Right atrium auricular region (tissue), 2 donors: Measurements from ENCODE around the gene ZNF141. TPM values are rescaled to one million over a fixed set of nuclear protein-coding genes. Genes with fewer than 3 reads are reported as not detected.

Experiments used
- DNase-seq: peaks from one replicate; pipeline ENCODE4 v3.0.0-alpha.2; 2019; ENCODE audit warnings: low spot score
- H3K27ac ChIP-seq, 2 donors: fragments of 200-600 bp; sonication (generic); 1 replicate in 1 of 2; 2 replicates in 1 of 2; pipeline ENCODE4 v1.5.1; 2016 to 2019
- H3K27me3 ChIP-seq, 2 donors: fragments of 200-600 bp; sonication (generic); one replicate each; pipeline versions ENCODE4 v1.5.1 to v1.6.0; 2017 to 2019
- H3K36me3 ChIP-seq: fragments of 200-600 bp; sonication (generic); one replicate; pipeline ENCODE4 v1.5.1; 2016
- H3K4me1 ChIP-seq, 2 donors: fragments of 200-600 bp; sonication (generic); one replicate each; pipeline versions ENCODE4 v1.5.1 to v1.6.0; 2017 to 2019
- H3K4me3 ChIP-seq, 2 donors: fragments of 200-600 bp; sonication (generic); 1 replicate in 1 of 2; 2 replicates in 1 of 2; pipeline ENCODE4 v1.5.1; 2017 to 2019; ENCODE audit warnings: mild to moderate bottlenecking in 1 of 2, moderate library complexity in 1 of 2
- H3K9me3 ChIP-seq, 2 donors: fragments of 200-600 bp; sonication (generic); one replicate each; pipeline ENCODE4 v1.5.1; 2019
- total RNA-seq, 2 donors: library from RNA; depleted of rRNA; stranded (reverse); fragments of >200 nt; gene quantifications; one replicate each; pipeline ENCODE4 v1.1.0, GENCODE V29; 2016
- TF ChIP-seq, protein P1 (sequence below), 2 donors: fragments of 200-600 bp; sonication (generic); IDR thresholded peaks; one replicate each; pipeline ENCODE4 v1.5.1; 2019; ENCODE audit warnings: antibody characterized with exemption in 2 of 2

The ZNF141 gene
- total RNA-seq, 2 donors from 2014 or later = 5.2 to 7.6 TPM

DNA sequence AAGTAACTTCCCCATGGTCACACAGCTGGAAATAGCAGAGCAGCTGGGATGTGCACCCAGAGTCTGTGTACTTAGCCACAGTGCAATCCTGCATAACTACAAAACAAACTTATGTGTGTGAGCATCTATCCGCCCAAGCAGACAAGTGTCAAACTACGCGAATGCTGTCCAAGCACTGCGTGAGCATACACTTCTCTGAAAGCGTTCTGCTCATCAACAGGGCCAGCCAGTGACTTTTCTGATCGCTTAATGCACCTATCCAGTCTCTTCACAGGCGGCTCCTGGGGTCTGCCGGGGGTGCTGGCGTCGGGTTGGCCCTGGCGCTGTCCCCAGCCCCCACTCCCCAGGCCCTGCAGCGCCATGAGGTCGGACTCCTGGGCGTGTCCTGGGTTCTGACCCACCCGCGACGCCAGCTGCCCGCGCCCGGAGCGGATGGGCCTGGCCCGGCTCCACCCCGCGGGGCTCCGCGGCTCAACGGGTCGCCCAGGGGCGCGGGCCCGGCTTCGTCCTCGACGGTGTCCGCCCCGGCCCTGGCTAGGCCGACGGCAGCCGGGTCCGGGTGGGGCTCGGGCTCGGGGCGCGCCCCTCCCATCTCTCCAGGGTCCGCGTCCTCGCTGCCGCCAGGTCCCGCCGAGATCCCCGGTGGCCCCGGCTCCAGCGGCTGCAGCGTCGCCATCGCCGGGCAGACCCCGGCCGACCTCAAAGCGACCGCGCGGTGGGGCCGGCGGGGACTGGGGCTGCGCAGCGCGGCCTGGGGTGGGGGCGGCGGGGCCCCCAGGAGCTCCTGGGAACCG lies 1.3 kb upstream of the ZNF141 start:
- no peak for DNase-seq
- Histone ChIP-seq H3K4me1 (peaks cover 0 to 29% of the 10 kb centered on the region in 2 donors), H3K36me3 (no peaks in the 10 kb centered on the region), H3K27me3 (no peaks in the 10 kb centered on the region), H3K9me3 (no peaks in the 10 kb centered on the region), H3K4me3 (peak overlapping the region; percentile 97 to 98), H3K27ac (peak overlapping the region; percentile 93 to 97)
- TF ChIP-seq, protein P1, sequence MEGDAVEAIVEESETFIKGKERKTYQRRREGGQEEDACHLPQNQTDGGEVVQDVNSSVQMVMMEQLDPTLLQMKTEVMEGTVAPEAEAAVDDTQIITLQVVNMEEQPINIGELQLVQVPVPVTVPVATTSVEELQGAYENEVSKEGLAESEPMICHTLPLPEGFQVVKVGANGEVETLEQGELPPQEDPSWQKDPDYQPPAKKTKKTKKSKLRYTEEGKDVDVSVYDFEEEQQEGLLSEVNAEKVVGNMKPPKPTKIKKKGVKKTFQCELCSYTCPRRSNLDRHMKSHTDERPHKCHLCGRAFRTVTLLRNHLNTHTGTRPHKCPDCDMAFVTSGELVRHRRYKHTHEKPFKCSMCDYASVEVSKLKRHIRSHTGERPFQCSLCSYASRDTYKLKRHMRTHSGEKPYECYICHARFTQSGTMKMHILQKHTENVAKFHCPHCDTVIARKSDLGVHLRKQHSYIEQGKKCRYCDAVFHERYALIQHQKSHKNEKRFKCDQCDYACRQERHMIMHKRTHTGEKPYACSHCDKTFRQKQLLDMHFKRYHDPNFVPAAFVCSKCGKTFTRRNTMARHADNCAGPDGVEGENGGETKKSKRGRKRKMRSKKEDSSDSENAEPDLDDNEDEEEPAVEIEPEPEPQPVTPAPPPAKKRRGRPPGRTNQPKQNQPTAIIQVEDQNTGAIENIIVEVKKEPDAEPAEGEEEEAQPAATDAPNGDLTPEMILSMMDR (IDR thresholded peaks at IDR 0.05) = no peak

GRCh38 chr4:336893-337142 lies 796 bp upstream of the ZNF141 start:
- no peak for DNase-seq
- H3K36me3 ChIP-seq = no peaks in the 10 kb centered on the region
- no peaks in the 10 kb centered on the region for H3K9me3 ChIP-seq
- peak overlapping the region; percentile 93 to 97 for H3K27ac ChIP-seq
- H3K27me3 ChIP-seq = no peaks in the 10 kb centered on the region
- peak overlapping the region; percentile 97 to 98 for H3K4me3 ChIP-seq
- TF ChIP-seq, protein P1 (IDR thresholded peaks at IDR 0.05) = no peak
- H3K4me1 ChIP-seq = peaks cover 0 to 29% of the 10 kb centered on the region in 2 donors

- Histone ChIP-seq H3K27me3 (no peaks in the 10 kb centered on the region), H3K4me1 (peaks cover 0 to 29% of the 10 kb centered on the region in 2 donors), H3K9me3 (peaks cover 0 to 5% of the 10 kb centered on the region in 2 donors), H3K4me3 (peak overlapping the region; percentile 97 to 98), H3K36me3 (no peaks in the 10 kb centered on the region), H3K27ac (peak overlapping the region; percentile 93 to 97)
- TF ChIP-seq, protein P1 (IDR thresholded peaks at IDR 0.05) = no peak
- no peak for DNase-seq
Observed at GRCh38 chr4:337932-338758, 531 bp downstream of the ZNF141 start.

GRCh38 chr4:338759-339097 lies 1.1 kb downstream of the ZNF141 start:
- Histone ChIP-seq H3K27me3 (no peaks in the 10 kb centered on the region), H3K36me3 (peaks cover 1% of the 10 kb centered on the region), H3K4me3 (peak overlapping the region; percentile 97 to 98), H3K27ac (peak overlapping the region; percentile 93 to 97), H3K4me1 (peaks cover 0 to 29% of the 10 kb centered on the region in 2 donors), H3K9me3 (peaks cover 0 to 5% of the 10 kb centered on the region in 2 donors)
- DNase-seq = no peak
- TF ChIP-seq, protein P1 (IDR thresholded peaks at IDR 0.05) = no peak

GRCh38 chr4:340011-340410 lies 2.4 kb downstream of the ZNF141 start:
- Histone ChIP-seq H3K4me1 (peaks cover 0 to 29% of the 10 kb centered on the region in 2 donors), H3K36me3 (peaks cover 14% of the 10 kb centered on the region), H3K27me3 (no peaks in the 10 kb centered on the region), H3K27ac (no peak overlapping the region), H3K9me3 (peaks cover 0 to 14% of the 10 kb centered on the region in 2 donors), H3K4me3 (no peak overlapping the region)
- no peak for DNase-seq
- TF ChIP-seq, protein P1 (IDR thresholded peaks at IDR 0.05) = peak in 1 of 2 donors; percentile 27
